ENCODE data around the gene C1D. TPM values are rescaled to one million over a fixed set of nuclear protein-coding genes. Genes with fewer than 3 reads are reported as not detected.

The C1D gene, protein sequence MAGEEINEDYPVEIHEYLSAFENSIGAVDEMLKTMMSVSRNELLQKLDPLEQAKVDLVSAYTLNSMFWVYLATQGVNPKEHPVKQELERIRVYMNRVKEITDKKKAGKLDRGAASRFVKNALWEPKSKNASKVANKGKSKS
- polyA plus RNA-seq (ENCODE audit: insufficient read length) = 44.9 TPM
- long read RNA-seq, donor 1, transcript C1D-201 (5 exons, 2,233 nt) = minor isoform, 20 of 105 reads
- long read RNA-seq, donor 1, transcript C1D-204 (5 exons, 736 nt) = major isoform, 34 of 105 reads
- long read RNA-seq, donor 1, partial matches to known transcripts = 39 of 105 reads
- long read RNA-seq, donor 1, other reads (novel, unspliced or antisense) = 12 of 105 reads
- long read RNA-seq, donor 2, transcript C1D-201 (5 exons, 2,233 nt) = minor isoform, 29 of 100 reads
- long read RNA-seq, donor 2, transcript C1D-204 (5 exons, 736 nt) = major isoform, 47 of 100 reads
- long read RNA-seq, donor 2, partial matches to known transcripts = 22 of 100 reads
- long read RNA-seq, donor 2, other reads (novel, unspliced or antisense) = 0 of 100 reads
- long read RNA-seq, donor 3, transcript C1D-201 (5 exons, 2,233 nt) = minor isoform, 19 of 66 reads
- long read RNA-seq, donor 3, transcript C1D-204 (5 exons, 736 nt) = major isoform, 22 of 66 reads
- long read RNA-seq, donor 3, partial matches to known transcripts = 24 of 66 reads
- long read RNA-seq, donor 3, other reads (novel, unspliced or antisense) = 0 of 66 reads
- long read RNA-seq, donor 4, transcript C1D-201 (5 exons, 2,233 nt) = major isoform, 6 of 7 reads
- long read RNA-seq, donor 4, partial matches to known transcripts = 0 of 7 reads
- long read RNA-seq, donor 4, other reads (novel, unspliced or antisense) = 0 of 7 reads
- long read RNA-seq, donor 5, transcript C1D-204 (5 exons, 736 nt) = major isoform, 77 of 180 reads
- long read RNA-seq, donor 5, transcript C1D-201 (5 exons, 2,233 nt) = minor isoform, 38 of 180 reads
- long read RNA-seq, donor 5, partial matches to known transcripts = 50 of 180 reads
- long read RNA-seq, donor 5, other reads (novel, unspliced or antisense) = 13 of 180 reads
- long read RNA-seq, donor 6, transcript C1D-201 (5 exons, 2,233 nt) = minor isoform, 21 of 96 reads
- long read RNA-seq, donor 6, transcript C1D-204 (5 exons, 736 nt) = major isoform, 36 of 96 reads
- long read RNA-seq, donor 6, partial matches to known transcripts = 27 of 96 reads
- long read RNA-seq, donor 6, other reads (novel, unspliced or antisense) = 12 of 96 reads
- long read RNA-seq, donor 7, transcript C1D-201 (5 exons, 2,233 nt) = minor isoform, 30 of 154 reads
- long read RNA-seq, donor 7, transcript C1D-204 (5 exons, 736 nt) = major isoform, 57 of 154 reads
- long read RNA-seq, donor 7, partial matches to known transcripts = 48 of 154 reads
- long read RNA-seq, donor 7, other reads (novel, unspliced or antisense) = 17 of 154 reads
- long read RNA-seq, donor 8, transcript C1D-204 (5 exons, 736 nt) = major isoform, 22 of 47 reads
- long read RNA-seq, donor 8, transcript C1D-201 (5 exons, 2,233 nt) = minor isoform, 12 of 47 reads
- long read RNA-seq, donor 8, partial matches to known transcripts = 12 of 47 reads
- long read RNA-seq, donor 8, other reads (novel, unspliced or antisense) = 0 of 47 reads

DNA sequence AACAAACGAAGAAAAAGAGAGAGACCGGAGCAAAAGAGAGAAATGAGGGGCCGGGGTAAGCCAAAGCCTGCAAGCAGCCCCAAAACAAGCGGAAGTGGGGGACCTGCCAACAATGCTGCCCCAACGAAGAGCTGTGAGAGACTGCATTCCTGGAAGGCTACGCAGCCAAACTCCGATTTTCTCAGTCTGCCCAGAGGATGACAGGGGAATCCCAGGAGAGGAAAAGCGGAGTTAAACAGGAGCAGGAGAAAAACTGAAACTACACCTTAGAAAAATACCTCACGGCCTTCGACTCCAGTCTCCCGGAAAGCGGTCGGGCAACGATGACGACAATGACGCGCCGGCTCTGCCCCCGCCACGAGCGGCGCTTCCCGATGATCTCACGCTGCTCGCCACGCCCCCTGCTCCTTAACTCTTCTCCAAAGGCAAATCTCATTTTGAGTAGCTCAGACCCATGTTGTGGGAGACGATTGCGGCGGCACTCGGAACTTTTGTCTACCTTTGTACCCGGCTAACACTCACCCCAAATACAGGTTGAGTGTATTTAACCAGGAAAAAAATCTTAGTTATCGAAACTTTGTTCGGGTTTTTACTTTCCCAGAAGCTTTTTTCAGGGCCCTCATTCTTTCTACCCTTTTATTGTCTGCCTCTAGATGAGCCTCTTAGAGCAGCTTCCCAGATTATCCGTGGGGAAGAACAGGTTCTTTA is at the start of gene C1D:
Gene C1D, minus strand, starts transcription at position 325 of the 708 bp plus-strand sequence. CDS start 15,694 bp downstream, outside the sequence.
- DNase-seq = peak; percentile 94

- DNase-seq = no peak
Measured at GRCh38 chr2:68110102-68110501, 47.3 kb upstream of the C1D start.

GRCh38 chr2:68108120-68108519 is 45.3 kb upstream of the C1D start:
- DNase-seq = no peak

DNA sequence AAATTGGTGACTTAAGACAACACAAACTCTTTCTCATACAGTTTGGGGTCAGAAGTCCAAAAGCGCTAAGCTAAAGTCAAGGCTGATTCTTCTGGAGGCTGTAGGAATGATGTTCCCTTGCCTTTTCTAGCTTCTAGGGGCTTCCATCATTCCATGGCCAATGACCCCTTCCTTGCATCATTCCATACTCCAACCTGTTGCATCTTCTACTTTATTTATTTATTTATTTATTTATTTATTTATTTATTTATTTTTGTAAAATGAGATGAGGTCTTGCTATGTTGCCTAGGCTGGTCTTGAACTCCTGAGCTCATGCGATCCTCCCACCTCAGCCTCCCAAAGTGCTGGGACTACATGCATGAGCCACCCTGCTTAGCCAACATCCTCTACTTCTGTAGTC is 44.7 kb upstream of the C1D start:
- DNase-seq = no peak

- DNase-seq = no peak
Measured at GRCh38 chr2:68104111-68104835, 41.5 kb upstream of the C1D start.

GRCh38 chr2:68103709-68104055 is 40.9 kb upstream of the C1D start:
- DNase-seq = no peak

GRCh38 chr2:68103030-68103708 is 40.4 kb upstream of the C1D start:
- no peak for DNase-seq

DNA sequence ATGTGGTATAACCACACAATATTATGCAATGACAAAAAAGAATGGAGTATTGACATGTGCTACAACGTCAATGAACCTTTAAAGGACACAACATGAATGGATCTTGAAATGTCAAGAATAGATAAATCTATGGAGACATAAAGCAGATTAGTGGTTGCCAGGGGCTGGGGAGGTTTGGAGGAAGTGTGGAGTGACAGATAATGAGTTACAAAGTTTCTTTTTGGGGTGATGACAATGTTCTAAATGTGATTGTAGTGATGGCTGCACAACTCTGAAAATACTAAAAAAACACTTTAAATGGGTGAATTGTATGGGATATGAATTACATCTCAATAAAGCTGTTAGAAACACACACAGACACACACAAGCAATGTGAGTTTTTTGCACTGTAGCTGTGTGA is 37.4 kb upstream of the C1D start:
- no peak for DNase-seq

DNA sequence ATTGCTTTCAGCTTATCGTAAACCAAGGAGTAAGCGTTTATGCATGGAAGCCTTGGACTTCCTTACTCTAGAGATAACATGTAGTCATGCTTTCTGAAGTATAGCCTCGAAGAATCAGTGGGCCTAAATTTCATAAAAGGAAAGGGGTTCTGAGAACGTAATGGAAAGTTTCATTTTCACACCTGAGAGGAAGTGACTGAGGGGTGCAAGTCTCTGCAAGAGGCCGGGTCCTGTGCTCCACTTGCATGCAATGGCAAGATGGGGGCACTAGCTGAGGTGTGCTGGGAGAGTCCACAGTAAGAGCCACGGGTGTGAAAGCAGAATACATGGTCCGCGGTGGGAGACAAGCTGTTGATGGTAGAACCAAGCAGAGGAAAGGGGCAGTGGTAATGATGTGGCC is 36.5 kb upstream of the C1D start:
- no peak for DNase-seq

- no peak for DNase-seq
Measured at GRCh38 chr2:68098291-68098797, 35.5 kb upstream of the C1D start.

- DNase-seq = no peak
Measured at GRCh38 chr2:68094111-68094510, 31.3 kb upstream of the C1D start.

- no peak for DNase-seq
Measured at GRCh38 chr2:68093634-68094033, 30.8 kb upstream of the C1D start.

GRCh38 chr2:68091439-68092034 is 28.7 kb upstream of the C1D start:
- no peak for DNase-seq

- DNase-seq = no peak
Measured at GRCh38 chr2:68089961-68090360, 27.2 kb upstream of the C1D start.

DNA sequence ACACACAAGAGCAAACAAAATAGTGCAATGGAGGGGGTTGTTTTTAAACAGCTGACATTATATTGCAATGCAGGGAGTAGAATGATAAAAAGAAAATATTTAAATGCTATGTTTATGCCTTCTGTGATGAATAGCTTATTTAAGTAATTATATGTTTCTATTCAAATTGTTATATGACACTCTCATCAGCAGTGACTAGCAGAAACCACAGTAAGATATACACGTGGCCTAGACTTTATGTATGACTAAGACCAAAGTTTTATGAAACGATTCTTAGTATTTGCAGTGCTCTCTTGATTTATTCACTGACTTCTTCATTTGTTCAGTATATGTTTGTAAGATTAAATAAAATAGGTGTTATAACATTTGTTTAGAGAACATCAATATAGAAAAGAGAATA is 26.1 kb upstream of the C1D start:
- no peak for DNase-seq

DNA sequence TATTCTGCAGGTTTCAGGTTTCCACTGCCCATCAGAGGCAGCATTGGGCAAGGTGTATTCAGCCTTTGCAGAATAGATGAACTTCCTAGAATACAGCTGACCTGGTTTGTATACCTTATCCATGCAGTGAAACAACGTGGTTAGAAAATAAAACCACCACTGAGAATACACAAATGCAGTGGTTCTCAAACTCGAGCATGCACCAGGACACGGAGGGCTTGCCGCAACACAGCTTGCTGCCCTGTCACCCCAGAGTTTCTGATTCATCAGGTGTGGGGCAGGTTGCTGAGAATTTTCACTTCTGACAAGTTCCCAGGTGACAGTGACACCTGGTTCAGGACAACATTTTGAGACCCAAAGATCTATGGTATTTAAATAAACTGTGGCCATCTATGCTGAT is 23.4 kb upstream of the C1D start:
- no peak for DNase-seq

DNA sequence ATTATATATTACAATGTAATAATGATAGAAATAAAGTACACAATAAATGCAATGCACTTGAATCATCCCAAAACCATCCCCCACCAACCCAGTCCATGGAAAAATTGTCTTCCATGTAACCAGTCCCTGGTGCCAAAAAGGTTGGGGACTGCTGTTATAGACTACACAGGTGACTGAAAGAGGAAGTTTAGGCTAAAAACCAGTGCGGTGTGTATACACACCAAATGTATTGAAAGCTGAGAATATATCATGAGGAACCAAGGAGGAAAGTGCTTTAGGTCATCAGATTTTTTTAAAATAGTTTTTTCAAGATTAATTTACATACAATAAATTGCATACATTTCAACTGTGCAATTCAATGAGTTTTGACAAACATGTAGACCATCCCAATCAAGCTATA is 20.5 kb upstream of the C1D start:
- no peak for DNase-seq

- no peak for DNase-seq
Measured at GRCh38 chr2:68074050-68074449, 11.2 kb upstream of the C1D start.

Measured in left kidney (tissue), 8 donors.